DMS114 treated with DMSO at 0.1 percent for 48 hours (cell line): ENCODE results near the gene PIK3R6.
A peak's percentile ranks its signal among the peaks of the same experiment; 100 is the strongest.

Source experiments
- DNase-seq: peaks from one replicate; lab custom pipeline; 2025; ENCODE audit not compliant: unreplicated experiment; lab: John Stamatoyannopoulos, UW

The PIK3R6 gene

DNA sequence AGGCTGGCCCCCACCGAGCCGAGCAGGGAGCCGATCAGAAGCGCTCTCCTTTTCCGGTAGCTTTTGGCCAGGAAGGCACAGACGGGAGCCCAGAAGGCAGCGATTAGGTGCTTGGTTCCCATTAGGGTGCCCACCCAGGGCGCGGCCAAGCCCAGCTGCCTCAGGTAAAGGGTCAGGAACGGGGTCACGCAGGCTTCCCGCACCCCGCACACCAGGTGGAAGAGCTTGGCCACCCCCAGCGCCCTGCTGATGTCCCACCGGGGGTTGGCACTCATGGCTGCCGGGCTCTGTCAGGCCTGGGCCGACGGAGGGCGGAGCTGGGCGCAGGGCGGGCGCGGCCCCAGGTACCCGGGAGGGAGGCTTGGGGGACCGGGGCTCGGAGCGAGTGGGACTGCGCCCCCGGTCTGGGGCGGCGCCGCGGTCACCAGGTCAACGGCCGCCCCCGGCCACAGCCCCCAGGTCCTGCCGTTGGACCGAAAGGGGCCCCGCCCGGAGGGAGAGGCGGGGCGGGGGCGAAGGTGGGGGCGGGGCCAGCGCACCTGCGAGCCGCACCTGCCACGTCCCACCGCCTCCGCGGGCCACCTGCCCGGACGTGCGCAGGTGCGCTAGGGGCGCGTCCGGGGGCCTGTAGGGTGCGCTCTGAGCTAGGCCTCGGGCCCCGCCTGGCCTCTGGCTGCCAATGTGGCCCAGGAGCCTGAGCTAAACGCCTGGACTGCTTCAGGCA, 68.5 kb downstream of the PIK3R6 start, which contains the start of gene MFSD6L:
Gene MFSD6L, minus strand, starts transcription at position 520 of the 724 bp plus-strand sequence. Its CDS starts 245 bp downstream, at position 275.
- DNase-seq, result no peak

- DNase-seq, result no peak
Observed at GRCh38 chr17:8798176-8798845, 69.2 kb downstream of the PIK3R6 start.

GRCh38 chr17:8797621-8798175, 69.8 kb downstream of the PIK3R6 start:
- DNase-seq, result no peak

DNA sequence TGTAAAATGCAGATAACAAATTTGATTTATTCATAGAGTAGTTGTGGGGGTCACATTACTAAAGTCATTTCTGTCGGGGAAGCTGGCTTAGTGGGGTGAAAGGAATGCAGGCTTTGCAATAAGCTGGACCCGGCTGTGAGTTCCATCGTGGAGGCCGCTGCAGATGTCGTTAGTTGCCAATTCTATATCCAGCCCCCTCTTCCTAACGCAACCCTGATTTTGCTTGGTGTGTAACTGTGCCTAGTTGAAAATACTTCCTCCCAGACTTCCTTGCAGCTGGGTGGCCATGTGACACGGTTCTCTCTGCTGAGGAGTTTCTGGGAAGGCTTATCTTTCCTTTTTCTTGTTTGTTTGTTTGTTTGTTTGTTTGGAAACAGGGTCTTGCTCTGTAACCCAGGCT, 72.8 kb downstream of the PIK3R6 start:
- no peak for DNase-seq

GRCh38 chr17:8793649-8794048, 73.8 kb downstream of the PIK3R6 start:
- DNase-seq, result no peak

DNA sequence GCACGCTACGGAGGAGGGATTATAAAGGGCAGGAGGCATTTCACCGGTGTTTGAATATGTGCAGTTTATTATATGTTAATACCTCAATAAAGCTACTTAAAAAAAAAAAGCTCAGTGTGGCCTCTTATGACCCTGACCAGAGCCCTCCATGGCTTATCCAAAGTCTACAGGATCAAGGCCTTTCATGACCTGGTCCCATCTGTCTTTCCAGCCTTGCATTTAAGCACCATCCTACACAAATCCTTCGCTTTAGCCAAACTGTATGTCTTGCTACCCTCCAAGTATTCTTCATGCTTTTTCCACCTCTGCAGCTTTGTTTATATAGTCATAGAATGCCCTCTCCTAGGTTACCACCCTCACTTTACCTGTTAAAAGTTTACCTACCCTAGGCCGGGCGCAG, 74.8 kb downstream of the PIK3R6 start:
- no peak for DNase-seq

- DNase-seq, result no peak
Observed at GRCh38 chr17:8791910-8792270, 75.6 kb downstream of the PIK3R6 start.

GRCh38 chr17:8791248-8791909, 76.1 kb downstream of the PIK3R6 start:
- no peak for DNase-seq

DNA sequence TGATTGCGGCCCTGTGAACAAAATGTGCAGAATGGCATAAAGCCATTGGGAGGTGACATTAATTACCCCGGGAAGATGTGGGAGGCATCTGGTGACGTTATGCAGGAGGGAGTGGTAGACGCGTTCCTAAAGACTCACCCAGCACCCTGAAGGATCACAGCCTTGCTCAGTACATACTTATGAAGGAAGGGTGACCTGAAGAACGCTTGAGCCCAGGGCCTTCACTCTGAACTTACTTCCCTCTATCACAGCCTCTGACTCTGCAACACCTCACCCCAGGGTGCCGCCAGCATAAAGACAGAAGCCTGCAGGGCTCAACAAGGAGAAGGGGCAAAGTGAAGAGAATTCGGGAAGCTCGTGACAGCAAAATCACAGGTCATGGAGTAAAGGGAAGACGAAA, 77.7 kb downstream of the PIK3R6 start:
- no peak for DNase-seq

- DNase-seq, result no peak
Observed at GRCh38 chr17:8788998-8789397, 78.5 kb downstream of the PIK3R6 start.

DNA sequence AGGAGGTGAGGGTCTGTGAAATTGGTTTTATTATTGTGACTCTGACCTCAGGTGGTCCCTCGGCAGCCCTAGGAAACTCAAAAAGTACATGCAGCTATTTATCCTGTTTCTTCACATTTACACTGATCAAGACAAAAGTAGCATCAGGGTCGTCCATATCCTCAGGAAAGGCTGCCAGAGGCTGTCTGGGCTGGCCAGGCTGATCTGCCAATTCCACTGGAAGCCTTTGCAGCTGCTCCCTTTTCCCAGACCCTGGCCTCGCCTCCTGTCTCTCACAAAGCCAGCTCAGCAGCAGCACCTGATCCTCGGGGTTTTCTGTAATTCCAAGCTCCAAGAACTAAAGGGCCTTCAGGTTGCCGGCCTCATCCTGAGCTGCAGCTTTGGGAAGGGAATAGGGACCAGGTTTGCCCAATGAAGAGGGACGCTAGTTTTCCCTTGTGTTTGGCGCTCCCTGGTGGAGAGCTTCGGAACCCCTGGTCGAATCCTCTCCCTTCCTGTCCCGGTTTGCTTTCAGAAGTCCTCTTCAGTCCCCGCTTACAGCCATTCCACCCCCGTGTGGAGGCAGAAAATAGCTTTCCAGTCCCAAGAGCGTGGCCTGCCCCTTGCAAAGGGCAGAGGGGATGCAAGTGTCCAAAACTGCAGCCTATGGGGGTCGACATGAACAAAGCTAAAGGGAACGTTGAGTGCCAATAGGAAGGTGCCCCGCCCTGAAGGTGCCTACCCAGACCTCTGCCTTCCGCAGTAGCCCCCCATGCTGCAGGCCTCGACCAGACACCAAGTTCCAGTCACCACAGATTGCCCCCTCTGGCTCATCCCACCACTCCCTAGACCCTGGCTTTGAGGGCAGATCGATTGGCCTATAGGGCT, 81.7 kb downstream of the PIK3R6 start:
- DNase-seq, result peak; percentile 60

DNA sequence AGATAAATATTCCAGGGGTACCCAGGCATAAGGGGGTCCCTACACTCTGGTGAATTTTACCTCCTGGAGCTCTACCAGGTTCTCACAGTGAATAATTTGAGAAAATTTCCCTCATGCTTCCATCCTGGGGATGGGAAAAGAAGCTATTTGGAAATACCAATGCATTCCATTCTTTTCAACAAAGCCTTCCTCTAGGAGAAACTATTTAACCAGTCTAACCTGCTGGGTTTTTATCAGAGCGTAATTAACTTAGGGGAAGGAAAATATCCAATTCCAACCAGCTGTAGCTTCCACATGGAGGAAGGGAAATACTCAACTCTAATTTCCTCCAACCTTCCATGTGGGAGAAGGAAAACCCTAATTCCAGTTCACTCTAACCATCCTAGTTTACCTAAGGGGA, 85.3 kb downstream of the PIK3R6 start:
- no peak for DNase-seq

GRCh38 chr17:8781776-8782175, 85.7 kb downstream of the PIK3R6 start:
- DNase-seq, result no peak

- no peak for DNase-seq
Observed at GRCh38 chr17:8776881-8777280, 90.6 kb downstream of the PIK3R6 start.

DNA sequence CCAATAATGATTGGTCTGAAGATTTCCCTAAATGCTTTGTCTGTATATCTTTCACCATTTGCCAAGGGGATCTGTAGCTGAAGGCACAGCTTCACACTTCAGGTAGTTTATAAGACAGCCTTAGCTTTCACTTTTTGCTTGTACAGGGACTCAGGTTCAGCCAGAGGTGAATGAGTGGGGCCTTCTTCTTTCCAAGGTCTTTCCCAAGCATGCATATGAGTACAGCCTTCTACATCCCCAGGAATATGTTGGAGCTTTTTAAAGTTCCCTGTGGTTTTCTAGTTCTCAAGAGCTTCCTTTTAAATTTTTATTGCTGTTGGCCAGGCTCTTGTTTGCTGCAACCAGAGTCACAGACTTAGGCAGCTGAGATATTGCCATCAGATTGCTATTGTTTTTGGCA, 91.2 kb downstream of the PIK3R6 start:
- no peak for DNase-seq

- no peak for DNase-seq
Observed at GRCh38 chr17:8766731-8767130, 100.7 kb downstream of the PIK3R6 start.

DNA sequence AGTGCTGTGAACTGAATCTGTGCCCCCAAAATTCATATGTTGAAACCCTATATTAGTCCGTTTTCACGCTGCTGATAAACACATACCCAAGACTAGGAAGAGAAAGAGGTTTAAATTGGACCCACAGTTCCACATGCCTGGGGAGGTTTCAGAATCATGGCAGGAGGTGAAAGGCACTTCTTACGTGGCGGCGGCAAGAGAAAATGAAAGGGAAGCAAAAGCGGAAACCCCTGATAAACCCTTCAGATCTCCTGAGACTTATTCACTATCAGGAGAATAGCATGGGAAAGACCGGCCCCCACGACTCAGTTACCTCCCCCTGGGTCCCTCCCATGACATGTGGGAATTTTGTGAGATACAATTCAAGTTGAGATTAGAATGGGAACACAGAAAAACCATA, 105.5 kb downstream of the PIK3R6 start:
- no peak for DNase-seq

DNA sequence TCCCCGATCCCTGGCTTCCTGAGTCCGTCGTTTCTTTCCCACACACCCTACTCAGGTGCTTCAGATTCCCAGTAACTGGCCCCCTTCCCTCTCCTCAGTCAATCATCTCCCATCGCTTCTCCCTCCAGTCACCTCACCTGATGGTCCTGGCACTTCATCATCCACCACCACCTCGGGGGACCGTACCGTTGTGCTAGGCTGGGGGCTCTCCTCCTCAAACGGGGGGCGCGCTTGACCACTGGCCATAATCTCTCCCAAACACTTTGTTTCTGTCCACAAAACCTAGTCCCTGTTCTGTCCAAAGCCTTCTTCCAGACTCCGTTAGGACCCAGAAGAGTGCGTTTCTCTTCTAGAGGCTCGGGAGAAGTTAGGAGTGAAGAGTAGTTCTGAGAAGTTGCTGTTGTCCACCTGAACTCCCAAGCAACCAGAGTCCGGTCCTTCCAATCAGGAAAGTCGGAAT, 109.3 kb downstream of the PIK3R6 start, which contains the start of gene SPDYE4:
Gene SPDYE4, minus strand, starts transcription at position 410 of the 460 bp plus-strand sequence. Its CDS starts 164 bp downstream, at position 246.
- no peak for DNase-seq

- no peak for DNase-seq
Observed at GRCh38 chr17:8757189-8757588, 110.3 kb downstream of the PIK3R6 start.

DNA sequence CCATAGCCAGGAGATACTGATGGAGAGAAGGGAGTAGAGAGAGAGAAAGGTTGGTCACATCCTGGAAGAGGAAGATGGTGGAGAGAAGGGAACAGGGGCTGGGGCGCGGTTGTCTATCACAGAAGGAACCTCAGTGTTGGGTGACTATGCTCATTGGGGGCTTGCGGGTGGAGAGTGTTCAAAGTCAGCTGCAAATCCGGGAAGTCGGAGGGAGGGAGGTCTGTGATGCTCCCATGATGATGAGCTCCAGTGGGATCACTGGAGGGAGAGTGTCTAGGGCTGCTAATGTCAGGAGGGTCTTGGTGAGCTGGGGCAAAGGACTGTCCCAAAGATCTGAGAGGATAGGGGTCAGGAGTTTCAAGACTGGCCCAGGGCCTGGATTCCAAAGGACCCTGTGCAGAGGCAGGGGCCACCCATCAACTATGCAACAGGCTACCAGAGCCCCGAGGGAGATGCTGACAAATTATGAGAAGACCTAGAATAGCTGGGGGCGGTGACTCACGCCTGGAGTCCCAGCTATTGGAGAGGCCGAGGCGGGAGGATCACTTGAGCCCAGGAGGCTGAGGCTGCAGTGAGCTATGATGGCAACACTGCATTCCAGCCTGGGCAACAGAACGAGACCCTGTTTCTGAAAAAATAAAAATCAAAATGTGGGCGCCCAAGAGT, 111.8 kb downstream of the PIK3R6 start:
- DNase-seq, result no peak
